ENCODE data around the gene PIGR. TPM values are rescaled to one million over a fixed set of nuclear protein-coding genes. Genes with fewer than 3 reads are reported as not detected.

PIGR gene
- total and polyA plus RNA-seq, 2 of the 4 experiments (the other 2 are of a cell fraction) = not detected

GRCh38 chr1:206929524-206929923 is 16.7 kb downstream of the PIGR start:
- Histone ChIP-seq H2BK20ac (ENCODE audit: low read depth, low read length) (no peak overlapping the region), H3K9ac (ENCODE audit: low read depth, low read length) (no peak overlapping the region), H3K79me1 (ENCODE audit: low read depth in 1 of 2, low read length in 2 of 2) (no peaks in the 10 kb centered on the region), H3K9me1 (ENCODE audit: insufficient read depth, low read length) (peaks cover 2% of the 10 kb centered on the region), H2BK15ac (ENCODE audit: low read depth, low read length) (no peak overlapping the region), H3K18ac (ENCODE audit: low read depth, low read length) (no peak overlapping the region), H3K9me3 (ENCODE audit: control insufficient read depth, insufficient read depth, low read length) (no peaks in the 10 kb centered on the region), H3K27ac (ENCODE audit: insufficient read depth, low read length) (no peak overlapping the region), H3K36me3 (ENCODE audit: control insufficient read depth, insufficient read depth, low read length) (no peaks in the 10 kb centered on the region), H2BK120ac (ENCODE audit: low read depth, low read length) (no peak overlapping the region), H3K4me2 (ENCODE audit: low read depth, low read length) (no peak overlapping the region), H2AFZ (replicated peaks; ENCODE audit: low read length, poor library complexity) (no peak overlapping the region), H3K4me3 (ENCODE audit: insufficient read depth, low read depth, low read length) (no peak overlapping the region), H4K8ac (ENCODE audit: low read depth in 2 of 2, low read length in 2 of 2) (no peak overlapping the region), H3K14ac (replicated peaks; ENCODE audit: low read depth, low read length) (no peak overlapping the region), H3K4ac (ENCODE audit: low read depth, low read length) (no peak overlapping the region), H4K91ac (ENCODE audit: insufficient read depth, low read depth, low read length) (no peak overlapping the region), H3K23ac (ENCODE audit: low read depth, low read length) (no peak overlapping the region), H2BK5ac (ENCODE audit: low read depth, low read length, poor library complexity, severe bottlenecking) (no peak overlapping the region), H4K20me1 (ENCODE audit: insufficient read depth, low read length) (no peaks in the 10 kb centered on the region), H3K27me3 (ENCODE audit: control insufficient read depth, insufficient read depth, low read length) (peaks cover 2% of the 10 kb centered on the region; the same call in 1 of the 2 replicates), H3K56ac (ENCODE audit: extremely low read depth, insufficient read depth, low read length) (no peak overlapping the region), H2AK5ac (ENCODE audit: low read depth, low read length) (no peak overlapping the region), H3K4me1 (ENCODE audit: control insufficient read depth, insufficient read depth, low read length) (no peaks in the 10 kb centered on the region; the same call in 1 of the 2 replicates), H2AK9ac (replicated peaks; ENCODE audit: low read depth, low read length, poor library complexity) (no peak overlapping the region), H4K5ac (ENCODE audit: low read depth, low read length) (no peak overlapping the region)
- dilution Hi-C loops (cut with HindIII; ENCODE audit: low sequenced_read_pairs, unreplicated experiment) = no loop called here
- WGBS, 2 experiments (ENCODE audit: extremely low coverage in 2 of 2, insufficient read length in 1 of 2) = no CpG with 5 or more reads among the region's 6 CpGs
- ChIA-PET CTCF (no interaction called here), POLR2A (ENCODE audit: unreplicated experiment) (no interaction called here)
- ATAC-seq (ENCODE audit: low read depth) (no peak), DNase-seq (no peak)
- BruUV-seq (replicated peaks) = no TSS peak
- TF ChIP-seq RFX5 (IDR thresholded peaks at IDR 0.05; ENCODE audit: low read depth, low read length) = no peak
- no peak for TF ChIP-seq POLR2A (IDR thresholded peaks at IDR 0.05; ENCODE audit: low read depth, low read length)
- TF ChIP-seq MXI1 (IDR thresholded peaks at IDR 0.05; ENCODE audit: borderline replicate concordance, low read depth, low read length) = no peak
- TF ChIP-seq SMC3 (IDR thresholded peaks at IDR 0.05; ENCODE audit: low read depth, low read length) = no peak
- TF ChIP-seq NFE2L2 (IDR thresholded peaks at IDR 0.05; ENCODE audit: low read depth, low read length) = no peak
- no peak for TF ChIP-seq MAFK (IDR thresholded peaks at IDR 0.05; ENCODE audit: low read depth, low read length)
- TF ChIP-seq ELK1 (IDR thresholded peaks at IDR 0.05; ENCODE audit: borderline replicate concordance, low read depth, low read length) = no peak
- TF ChIP-seq MAZ (IDR thresholded peaks at IDR 0.05; ENCODE audit: borderline replicate concordance, low read depth, low read length) = no peak
- in situ Hi-C loops (cut with MboI; ENCODE audit: low sequenced_read_pairs) = no loop called here
- intact Hi-C loops (cut with micrococcal nuclease) = no loop called here

Measured in IMR-90 (cell line).